CD14-positive monocyte (primary cell): ENCODE results near the gene GLB1L2. TPM values are rescaled to one million over a fixed set of nuclear protein-coding genes. Genes with fewer than 3 reads are reported as not detected.

Experiments
- DNase-seq, 3 donors: peaks; one replicate each; pipeline ENCODE4 v3.0.0-alpha.2; 2011 to 2022
- H2AFZ ChIP-seq: 2 replicates; pipeline ENCODE4 v1.6.0; 2012; ENCODE audit warnings: mild to moderate bottlenecking, low read depth, low read length, inconsistent platforms; ENCODE audit not compliant: insufficient read depth, poor library complexity, severe bottlenecking
- H3K27ac ChIP-seq, 2 donors: 1 replicate in 1 of 2; 2 replicates in 1 of 2; pipeline ENCODE4 v1.5.1; 2012 to 2013; ENCODE audit warnings: low read length in 2 of 2, control low read depth in 1 of 2, inconsistent platforms in 1 of 2, low read depth in 1 of 2, mild to moderate bottlenecking in 1 of 2
- H3K27me3 ChIP-seq, 2 donors: one replicate each; pipeline versions ENCODE4 v1.6.0 to v1.6.1; 2011 to 2013; ENCODE audit warnings: low read length in 2 of 2; ENCODE audit not compliant: control insufficient read depth in 2 of 2, insufficient read depth in 2 of 2
- H3K36me3 ChIP-seq, 2 donors: replicated peaks in 1 of 2; 1 replicate in 1 of 2; 2 replicates in 1 of 2; pipeline versions ENCODE4 v1.5.1 to v1.6.1; 2012 to 2013; ENCODE audit warnings: low read length in 2 of 2, control low read depth in 1 of 2, inconsistent platforms in 1 of 2, mild to moderate bottlenecking in 1 of 2; ENCODE audit not compliant: insufficient read depth in 2 of 2, control insufficient read depth in 1 of 2
- H3K4me1 ChIP-seq, 2 donors: 1 replicate in 1 of 2; 2 replicates in 1 of 2; pipeline versions ENCODE4 v1.5.1 to v1.6.1; 2012 to 2013; ENCODE audit warnings: low read length in 2 of 2, control low read depth in 1 of 2, inconsistent platforms in 1 of 2, mild to moderate bottlenecking in 1 of 2, moderate library complexity in 1 of 2; ENCODE audit not compliant: insufficient read depth in 2 of 2, control insufficient read depth in 1 of 2
- H3K4me2 ChIP-seq: replicated peaks from 2 replicates; pipeline ENCODE3; 2012; ENCODE audit warnings: low read length, moderate library complexity, mild to moderate bottlenecking; ENCODE audit not compliant: poor library complexity, severe bottlenecking; ENCODE audit errors: extremely low read depth
- H3K4me3 ChIP-seq, 3 experiments: fragments of 200-600 bp in 1 of 3; sonication (generic) in 1 of 3; replicated peaks in 1 of 3; 1 replicate in 2 of 3; 2 replicates in 1 of 3; pipeline ENCODE4 v1.5.1; 2011 to 2013; ENCODE audit warnings: low read length in 3 of 3, mild to moderate bottlenecking in 3 of 3, control low read depth in 2 of 3, low read depth in 2 of 3, inconsistent platforms in 1 of 3, moderate library complexity in 1 of 3
- H3K79me2 ChIP-seq: 2 replicates; pipeline ENCODE4 v1.6.0; 2012; ENCODE audit warnings: mild to moderate bottlenecking, control low read depth, inconsistent platforms, low read length, moderate library complexity; ENCODE audit not compliant: insufficient read depth
- H3K9ac ChIP-seq: 2 replicates; pipeline ENCODE4 v1.6.0; 2017; ENCODE audit warnings: low read length, mild to moderate bottlenecking; ENCODE audit not compliant: insufficient read depth, poor library complexity, severe bottlenecking
- H3K9me3 ChIP-seq, 2 donors: replicated peaks in 1 of 2; 1 replicate in 1 of 2; 2 replicates in 1 of 2; pipeline versions ENCODE4 v1.5.1 to v1.6.1; 2012 to 2013; ENCODE audit warnings: low read length in 2 of 2, control low read depth in 1 of 2; ENCODE audit not compliant: control insufficient read depth in 1 of 2, insufficient read depth in 1 of 2
- H4K20me1 ChIP-seq: 2 replicates; pipeline ENCODE4 v1.6.0; 2012; ENCODE audit warnings: mild to moderate bottlenecking, low read length, control low read depth, moderate library complexity; ENCODE audit not compliant: insufficient read depth
- H3K27ac Mint-ChIP-seq, 7 donors: one replicate each; pipeline ENCODE4 v1.8.0; 2020; ENCODE audit warnings: mild to moderate bottlenecking in 7 of 7, mixed read lengths in 7 of 7, moderate library complexity in 6 of 7, inconsistent platforms in 2 of 7
- H3K27me3 Mint-ChIP-seq, 3 donors: one replicate each; pipeline ENCODE4 v1.8.0; 2021 to 2022; ENCODE audit warnings: low read depth in 3 of 3, mild to moderate bottlenecking in 3 of 3, mixed read lengths in 3 of 3, moderate library complexity in 3 of 3, inconsistent platforms in 1 of 3
- H3K36me3 Mint-ChIP-seq, 2 donors: one replicate each; pipeline ENCODE4 v1.8.0; 2020; ENCODE audit warnings: mixed read lengths in 2 of 2, inconsistent platforms in 1 of 2, mild to moderate bottlenecking in 1 of 2
- H3K4me1 Mint-ChIP-seq: one replicate; pipeline ENCODE4 v1.8.0; 2020; ENCODE audit warnings: mild to moderate bottlenecking, mixed read lengths
- H3K4me3 Mint-ChIP-seq, 2 donors: one replicate each; pipeline ENCODE4 v1.8.0; 2020; ENCODE audit warnings: mild to moderate bottlenecking in 2 of 2, mixed read lengths in 2 of 2, moderate library complexity in 1 of 2
- H3K9me3 Mint-ChIP-seq, 7 donors: one replicate each; pipeline ENCODE4 v1.8.0; 2020 to 2022; ENCODE audit warnings: mixed read lengths in 7 of 7, mild to moderate bottlenecking in 6 of 7, moderate library complexity in 6 of 7, inconsistent platforms in 2 of 7
- CTCF ChIP-seq: fragments of 200-600 bp; IDR thresholded peaks from one replicate; pipeline ENCODE4 v1.8.0; 2022; ENCODE audit warnings: antibody characterized with exemption, mild to moderate bottlenecking
- WGBS: methylation state at CpG from one replicate; pipeline ENCODE4 v1.1.5; 2013; ENCODE audit warnings: missing lambda C conversion rate; ENCODE audit not compliant: insufficient coverage; 5-methylcytosine and 5-hydroxymethylcytosine counted together
- intact Hi-C, 2 donors: fragments of 100-400 bp; cut with micrococcal nuclease; formaldehyde crosslinking; loops; one replicate each; pipeline versions ENCODE4 v1.15.0 to v1.15.1; 2023
- polyA plus RNA-seq, 3 donors: library from polyadenylated mRNA; depleted of rRNA in 1 of 3; unstranded in 2 of 3; stranded (reverse) in 1 of 3; fragments of 300-500 nt in 2 of 3; fragments of >200 nt in 1 of 3; fragmentation: Illumina TruSeq in 2 of 3; gene quantifications; 1 replicate in 2 of 3; 2 replicates in 1 of 3; pipeline ENCODE4 v1.2.3, GENCODE V29; 2012 to 2021

The GLB1L2 gene
- polyA plus RNA-seq, 3 donors = not detected

- no peaks in the 10 kb centered on the region for H3K36me3 Mint-ChIP-seq
- intact Hi-C loops = no loop called here
Measured at GRCh38 chr11:134356656-134357544, 25.1 kb downstream of the GLB1L2 start.

GRCh38 chr11:134357545-134357839, 25.7 kb downstream of the GLB1L2 start:
- Histone ChIP-seq H3K4me1 (no peaks in the 10 kb centered on the region), H2AFZ (no peak overlapping the region), H3K79me2 (no peaks in the 10 kb centered on the region), H3K36me3 (no peaks in the 10 kb centered on the region), H3K9ac (no peak overlapping the region), H3K4me3 (no peak overlapping the region), H3K9me3 (no peaks in the 10 kb centered on the region), H4K20me1 (no peaks in the 10 kb centered on the region), H3K4me2 (no peak overlapping the region), H3K27ac (no peak overlapping the region), H3K27me3 (no peaks in the 10 kb centered on the region)
- Mint-ChIP-seq H3K27me3 (peaks cover 17 to 22% (median 19%) of the 10 kb centered on the region in 3 donors), H3K36me3 (no peaks in the 10 kb centered on the region), H3K9me3 (peaks cover 0 to 2% (median under 1%) of the 10 kb centered on the region in 7 donors), H3K4me3 (no peak overlapping the region), H3K4me1 (no peaks in the 10 kb centered on the region), H3K27ac (no peak overlapping the region)
- DNase-seq = no peak
- no peak for TF ChIP-seq CTCF
- WGBS = 91% methylated on average over 8 of the region's 8 CpGs
- intact Hi-C loops = no loop called here

More at GRCh38 chr11:134356656-134357544, 25.1 kb downstream of the GLB1L2 start:
- Histone ChIP-seq H3K27me3 (no peaks in the 10 kb centered on the region), H3K36me3 (no peaks in the 10 kb centered on the region), H3K4me1 (no peaks in the 10 kb centered on the region), H3K9me3 (no peaks in the 10 kb centered on the region), H3K4me2 (no peak overlapping the region), H2AFZ (no peak overlapping the region), H3K4me3 (no peak overlapping the region), H3K79me2 (no peaks in the 10 kb centered on the region), H3K9ac (no peak overlapping the region), H3K27ac (no peak overlapping the region), H4K20me1 (no peaks in the 10 kb centered on the region)
- H3K9me3 Mint-ChIP-seq = peaks cover 0 to 3% (median 2%) of the 10 kb centered on the region in 7 donors
- 95% methylated on average over 18 of the region's 21 CpGs for WGBS
- no peak for TF ChIP-seq CTCF
- peaks cover 17 to 22% (median 19%) of the 10 kb centered on the region in 3 donors for H3K27me3 Mint-ChIP-seq
- no peaks in the 10 kb centered on the region for H3K4me1 Mint-ChIP-seq
- H3K27ac Mint-ChIP-seq = no peak overlapping the region
- no peak overlapping the region for H3K4me3 Mint-ChIP-seq
- no peak for DNase-seq
